Ramos (cell line): ENCODE measurements around the gene GNG7.
"Not testable (repeated sequence)": the region's sequence is repeated elsewhere in the genome, so short reads cannot be mapped to it uniquely, and the experiment has no call there.

ENCODE experiments used
- in situ Hi-C: fragments of 300-500 bp; cut with MboI; formaldehyde crosslinking; loops from one replicate; pipeline ENCODE4 v1.14.3; 2022; ENCODE audit warnings: low sequenced_read_pairs; ENCODE audit not compliant: unreplicated experiment

GNG7 gene

GRCh38 chr19:2482354-2483038 lies 220.0 kb downstream of the GNG7 start:
- in situ Hi-C loops: no loop called here

GRCh38 chr19:2481466-2481865 lies 221.0 kb downstream of the GNG7 start:
- in situ Hi-C loops: no loop called here

- in situ Hi-C loops: loop anchor here (5.0 kb wide), 1 partner anchor 138 kb away; no protein-coding TSS in a partner anchor
Measured at GRCh38 chr19:2479556-2480194, 222.8 kb downstream of the GNG7 start.

GRCh38 chr19:2478756-2479555 lies 223.5 kb downstream of the GNG7 start:
- in situ Hi-C loops: loop anchor here (5.0 kb wide), 1 partner anchor 138 kb away; no protein-coding TSS in a partner anchor

- in situ Hi-C loops: loop anchor here (5.0 kb wide), 1 partner anchor 139 kb away; no protein-coding TSS in a partner anchor
Measured at GRCh38 chr19:2478278-2478755, 224.2 kb downstream of the GNG7 start.

GRCh38 chr19:2477732-2478191 lies 224.7 kb downstream of the GNG7 start:
- in situ Hi-C loops: loop anchor here (5.0 kb wide), 1 partner anchor 140 kb away; no protein-coding TSS in a partner anchor

GRCh38 chr19:2477141-2477710 lies 225.3 kb downstream of the GNG7 start:
- in situ Hi-C loops: loop anchor here (5.0 kb wide), 1 partner anchor 140 kb away; no protein-coding TSS in a partner anchor

- in situ Hi-C loops: loop anchor here (5.0 kb wide), 1 partner anchor 141 kb away; no protein-coding TSS in a partner anchor
Measured at GRCh38 chr19:2476451-2477140, 225.9 kb downstream of the GNG7 start.

GRCh38 chr19:2475702-2476450 lies 226.6 kb downstream of the GNG7 start, which contains the start of gene GADD45B:
Gene GADD45B (plus strand): TSS chr19:2476127. CDS start chr19:2476359, 232 bp downstream.
- in situ Hi-C loops: loop anchor here (5.0 kb wide), 1 partner anchor 141 kb away; no protein-coding TSS in a partner anchor

- in situ Hi-C loops: loop anchor here (5.0 kb wide), 1 partner anchor 142 kb away; no protein-coding TSS in a partner anchor
Measured at GRCh38 chr19:2475018-2475701, 227.3 kb downstream of the GNG7 start.

- in situ Hi-C loops: loop anchor here (5.0 kb wide), 1 partner anchor 143 kb away; no protein-coding TSS in a partner anchor
Measured at GRCh38 chr19:2474232-2475017, 228.1 kb downstream of the GNG7 start.

- in situ Hi-C loops: not testable (repeated sequence)
Measured at GRCh38 chr19:2469915-2470200, 232.6 kb downstream of the GNG7 start.

GRCh38 chr19:2469102-2469914 lies 233.2 kb downstream of the GNG7 start:
- in situ Hi-C loops: no loop called here

GRCh38 chr19:2468596-2468995 lies 233.9 kb downstream of the GNG7 start:
- in situ Hi-C loops: no loop called here

GRCh38 chr19:2464389-2464788 lies 238.1 kb downstream of the GNG7 start:
- in situ Hi-C loops: no loop called here

GRCh38 chr19:2463694-2464093 lies 238.8 kb downstream of the GNG7 start:
- in situ Hi-C loops: not testable (repeated sequence)
